AG04450 (cell line): Measurements from ENCODE around the gene TADA3. TPM values are rescaled to one million over a fixed set of nuclear protein-coding genes. Genes with fewer than 3 reads are reported as not detected.

Experiments
- CTCF ChIA-PET: fragments of 300-600, 350-600 bp; formaldehyde crosslinking; extraction: SDS; loops from one replicate; lab custom pipeline; 2022; ENCODE audit warnings: antibody characterized with exemption, inconsistent platforms; lab: Charles Lee
- POLR2A ChIA-PET: fragments of 350-600 bp; formaldehyde crosslinking; extraction: SDS; loops from one replicate; lab custom pipeline; 2021; ENCODE audit warnings: antibody characterized with exemption, inconsistent platforms; lab: Yijun Ruan, JAX
- DNase-seq: peaks from one replicate; pipeline ENCODE4 v3.0.0-alpha.2; 2011; ENCODE audit warnings: low read depth, low spot score
- H3K27ac ChIP-seq: one replicate; pipeline ENCODE4 v1.5.1; 2012; ENCODE audit warnings: low read depth, low read length, control low read depth
- H3K27me3 ChIP-seq: one replicate; pipeline ENCODE4 v1.6.0; 2012; ENCODE audit warnings: low read length; ENCODE audit not compliant: control insufficient read depth, insufficient read depth
- H3K4me3 ChIP-seq: 2 replicates; pipeline ENCODE4 v1.5.1; 2011; ENCODE audit warnings: mild to moderate bottlenecking, low read depth, low read length, control low read depth
- H3K9me3 ChIP-seq: 2 replicates; pipeline ENCODE4 v1.5.1; 2012; ENCODE audit warnings: low read length; ENCODE audit not compliant: control insufficient read depth, insufficient read depth
- CTCF ChIP-seq: IDR thresholded peaks from 2 replicates; pipeline ENCODE4 v1.5.1; 2011; ENCODE audit warnings: low read depth, low read length, control low read depth, inconsistent platforms
- polyA plus RNA-seq: library from polyadenylated mRNA; depleted of rRNA; stranded (reverse); fragments of >200 nt; gene quantifications from 2 replicates; pipeline ENCODE4 v1.2.3, GENCODE V29; 2011

The TADA3 gene
- polyA plus RNA-seq, 1 experiment, result 61.8 TPM

GRCh38 chr3:9834520-9835380 lies 42.5 kb upstream of the TADA3 start:
- no peak overlapping the region for H3K4me3 ChIP-seq
- H3K27me3 ChIP-seq, result no peaks in the 10 kb centered on the region
- H3K27ac ChIP-seq, result no peak overlapping the region
- no peak for TF ChIP-seq CTCF
- CTCF ChIA-PET, result interaction anchor here (1.2 kb wide), 1 partner anchor 15 kb away, joined by 9 read pairs; no protein-coding TSS in a partner anchor
- DNase-seq, result no peak
- POLR2A ChIA-PET, result interaction anchor here (0.6 kb wide), 1 partner anchor 352 kb away, joined by 8 read pairs; no protein-coding TSS in a partner anchor
- no peaks in the 10 kb centered on the region for H3K9me3 ChIP-seq

GRCh38 chr3:9833078-9833477 lies 40.8 kb upstream of the TADA3 start:
- Histone ChIP-seq H3K27ac (no peak overlapping the region), H3K27me3 (no peaks in the 10 kb centered on the region), H3K4me3 (no peak overlapping the region), H3K9me3 (no peaks in the 10 kb centered on the region)
- no peak for TF ChIP-seq CTCF
- no peak for DNase-seq
- ChIA-PET POLR2A (no interaction called here), CTCF (no interaction called here)

GRCh38 chr3:9831253-9831652 lies 39.0 kb upstream of the TADA3 start:
- ChIA-PET CTCF (interaction anchor here (0.6 to 1.3 kb wide), 2 partner anchors 102 to 195 kb away, joined by 4 to 5 read pairs; no protein-coding TSS in a partner anchor), POLR2A (interaction anchor here (0.6 kb wide), 2 partner anchors 10 to 1737 kb away, joined by 4 read pairs; no protein-coding TSS in a partner anchor)
- no peaks in the 10 kb centered on the region for H3K27me3 ChIP-seq
- DNase-seq, result no peak
- H3K9me3 ChIP-seq, result no peaks in the 10 kb centered on the region
- TF ChIP-seq CTCF, result no peak
- no peak overlapping the region for H3K27ac ChIP-seq
- no peak overlapping the region for H3K4me3 ChIP-seq

GRCh38 chr3:9828801-9829755 lies 36.8 kb upstream of the TADA3 start:
- Histone ChIP-seq H3K27ac (no peak overlapping the region), H3K4me3 (no peak overlapping the region), H3K27me3 (no peaks in the 10 kb centered on the region), H3K9me3 (no peaks in the 10 kb centered on the region)
- ChIA-PET CTCF (no interaction called here), POLR2A (no interaction called here)
- TF ChIP-seq CTCF, result no peak
- DNase-seq, result no peak
